HG03558 (cell line): ENCODE data around the gene KASH5.
A peak's percentile ranks its signal among the peaks of the same experiment; 100 is the strongest.

Experiments
- ATAC-seq: cut with Tn5 transposase; IDR thresholded peaks from one replicate; pipeline ENCODE4 v1.9.1; 2021; ENCODE audit warnings: moderate number of reproducible peaks; ENCODE audit not compliant: unreplicated experiment; ENCODE audit errors: extremely low read depth

KASH5 gene

GRCh38 chr19:49387936-49388372 is at the start of gene KASH5:
TSS of gene KASH5 (plus strand) at chr19:49388249. CDS start at chr19:49390884, 2,635 bp downstream.
- no peak for ATAC-seq

GRCh38 chr19:49338691-49339300 is 49.3 kb upstream of the KASH5 start:
- no peak for ATAC-seq

- ATAC-seq = no peak
Observed at GRCh38 chr19:49339301-49340068, 48.6 kb upstream of the KASH5 start.

- peak; percentile 46 for ATAC-seq
Observed at GRCh38 chr19:49340069-49340864, 47.8 kb upstream of the KASH5 start.

- ATAC-seq = no peak
Observed at GRCh38 chr19:49340865-49341718, 47.0 kb upstream of the KASH5 start.

- no peak for ATAC-seq
Observed at GRCh38 chr19:49342291-49342721, 45.7 kb upstream of the KASH5 start.

GRCh38 chr19:49343123-49343522 is 44.9 kb upstream of the KASH5 start:
- ATAC-seq = no peak

GRCh38 chr19:49344505-49345423 is 43.3 kb upstream of the KASH5 start:
- no peak for ATAC-seq

- ATAC-seq = no peak
Observed at GRCh38 chr19:49347191-49347590, 40.9 kb upstream of the KASH5 start.

- ATAC-seq = no peak
Observed at GRCh38 chr19:49347835-49348234, 40.2 kb upstream of the KASH5 start.

GRCh38 chr19:49348305-49349189 is 39.5 kb upstream of the KASH5 start:
- no peak for ATAC-seq

- no peak for ATAC-seq
Observed at GRCh38 chr19:49349567-49349966, 38.5 kb upstream of the KASH5 start.

GRCh38 chr19:49355909-49356353 is 32.1 kb upstream of the KASH5 start:
- no peak for ATAC-seq

GRCh38 chr19:49356382-49356781 is 31.7 kb upstream of the KASH5 start:
- no peak for ATAC-seq

- no peak for ATAC-seq
Observed at GRCh38 chr19:49357186-49357585, 30.9 kb upstream of the KASH5 start.

GRCh38 chr19:49359851-49360820 is 27.9 kb upstream of the KASH5 start:
- no peak for ATAC-seq
